ENCODE measurements around the gene SINHCAF. TPM values are rescaled to one million over a fixed set of nuclear protein-coding genes. Genes with fewer than 3 reads are reported as not detected.

SINHCAF gene
- total and polyA plus RNA-seq, 2 of the 8 experiments (the other 6 are each of a cell fraction or from before 2014, with no cell fraction given): 138 to 576 TPM

GRCh38 chr12:31246470-31246850 lies 79.5 kb downstream of the SINHCAF start:
- H3K79me2 ChIP-seq (ENCODE audit: control insufficient read depth in 1 of 2, insufficient read depth in 2 of 2, low read length in 2 of 2): no peaks in the 10 kb centered on the region
- no peak overlapping the region for H3K56ac ChIP-seq (replicated peaks; ENCODE audit: insufficient read length, low read depth, low read length)
- no peak overlapping the region for H3K9ac ChIP-seq (replicated peaks in 1 of 4; ENCODE audit: extremely low read depth in 1 of 4, low read depth in 3 of 4, low read length in 3 of 4)
- no peak overlapping the region for H3K4me3 ChIP-seq (ENCODE audit: extremely low read depth in 1 of 4, insufficient read depth in 2 of 4, low read depth in 3 of 4, low read length in 4 of 4)
- H3K14ac ChIP-seq (ENCODE audit: insufficient read length): no peak overlapping the region
- TF ChIP-seq CBX8 (IDR thresholded peaks at IDR 0.05; ENCODE audit: borderline replicate concordance, low read depth, low read length) (no peak), KDM1A (IDR thresholded peaks at IDR 0.05; ENCODE audit: borderline replicate concordance, low read length) (no peak), RBBP5 (IDR thresholded peaks at IDR 0.05; ENCODE audit: borderline replicate concordance, low read depth, low read length) (no peak), TBP (IDR thresholded peaks at IDR 0.05; ENCODE audit: low read depth, low read length) (no peak), BACH1 (IDR thresholded peaks at IDR 0.05; ENCODE audit: low read length) (no peak), RFX5 (IDR thresholded peaks at IDR 0.05; ENCODE audit: borderline replicate concordance, low read depth, low read length) (no peak)
- H3K79me1 ChIP-seq (ENCODE audit: low read depth, low read length): no peaks in the 10 kb centered on the region
- no peak overlapping the region for H2AK5ac ChIP-seq (ENCODE audit: low read depth, low read length)
- H3K4me2 ChIP-seq (ENCODE audit: insufficient read depth in 1 of 2, low read depth in 2 of 2, low read length in 2 of 2): no peak overlapping the region
- H3K4me1 ChIP-seq (replicated peaks in 1 of 4; ENCODE audit: control insufficient read depth in 3 of 4, insufficient read depth in 4 of 4, low read length in 3 of 4): peaks cover 0 to 7% (median 2%) of the 10 kb centered on the region in 4 experiments; a peak in 2 of 7 replicates
- DNase-seq (ENCODE audit: low read depth in 1 of 2, low spot score in 2 of 2) (no peak), FAIRE-seq (no peak)
- H3K27me3 ChIP-seq (replicated peaks in 1 of 4; ENCODE audit: control insufficient read depth in 3 of 4, extremely low read depth in 1 of 4, insufficient read depth in 3 of 4, low read length in 3 of 4): no peaks in the 10 kb centered on the region; a peak in 1 of 7 replicates
- 80% methylated on average over 10 of the region's 10 CpGs; no CpG with 5 or more reads in 1 of the 2 experiments for WGBS, 2 experiments (ENCODE audit: extremely low coverage in 1 of 2, insufficient coverage in 1 of 2, insufficient read length in 1 of 2, insufficient replicate concordance in 2 of 2, low coverage in 1 of 2, low lambda C conversion rate in 2 of 2, missing lambda C conversion rate in 1 of 2)
- no peak overlapping the region; the same call in 1 of the 2 replicates for H2AFZ ChIP-seq (ENCODE audit: low read length)
- H2BK15ac ChIP-seq (ENCODE audit: low read length): no peak overlapping the region
- H3K4ac ChIP-seq (replicated peaks; ENCODE audit: insufficient read length, low read depth, low read length): no peak overlapping the region
- CTCF ChIA-PET (ENCODE audit: partially characterized antibody): interaction anchor here (0.6 to 4.3 kb wide), 7 partner anchors 10 to 1401 kb away, joined by 3 to 25 read pairs (median 3); no protein-coding TSS in a partner anchor
- no peaks in the 10 kb centered on the region; the same call in 1 of the 2 replicates for H3K23me2 ChIP-seq (ENCODE audit: low read depth, low read length)
- H4K91ac ChIP-seq (replicated peaks; ENCODE audit: insufficient read length, low read length): no peak overlapping the region
- H3K23ac ChIP-seq (ENCODE audit: insufficient read length): peak overlapping the region; percentile 1
- H2BK5ac ChIP-seq (ENCODE audit: low read depth, low read length): peak overlapping the region; percentile 55; the same call in 1 of the 2 replicates
- no peaks in the 10 kb centered on the region for H3K9me3 ChIP-seq (ENCODE audit: insufficient read depth in 2 of 2, low read depth in 1 of 2, low read length in 1 of 2)
- H4K5ac ChIP-seq (ENCODE audit: insufficient read length, low read depth, low read length): no peak overlapping the region
- no peak overlapping the region for H2BK12ac ChIP-seq (ENCODE audit: low read depth, low read length)
- POLR2A ChIA-PET (ENCODE audit: partially characterized antibody): no interaction called here
- peak overlapping the region; percentile 44; the same call in 1 of the 2 replicates for H2BK20ac ChIP-seq (ENCODE audit: low read length)
- H4K20me1 ChIP-seq (replicated peaks in 1 of 2; ENCODE audit: control insufficient read depth in 1 of 2, insufficient read depth in 2 of 2, low read length in 2 of 2): no peaks in the 10 kb centered on the region
- H2BK120ac ChIP-seq (replicated peaks; ENCODE audit: low read depth, low read length): no peak overlapping the region
- no peak overlapping the region for H3K27ac ChIP-seq (ENCODE audit: low read depth, low read length)
- H3K36me3 ChIP-seq (ENCODE audit: control insufficient read depth in 2 of 4, insufficient read depth in 4 of 4, low read length in 3 of 4): no peaks in the 10 kb centered on the region
- no peak overlapping the region for H4K8ac ChIP-seq (ENCODE audit: extremely low read depth, insufficient read depth, low read length)
- no peak overlapping the region for H3K18ac ChIP-seq (ENCODE audit: extremely low read depth, low read length)
